Ovary (tissue), 3 donors: ENCODE results near the gene POLE2.

Source experiments
- CTCF ChIP-seq, 3 donors: fragments of 450-650 bp in 2 of 3; fragments of 200-600 bp in 1 of 3; IDR thresholded peaks; one replicate each; pipeline versions ENCODE4 v1.5.1 to v1.8.0; 2016 to 2022; ENCODE audit warnings: antibody characterized with exemption in 3 of 3, mild to moderate bottlenecking in 1 of 3
- EP300 ChIP-seq: sonication (generic); formaldehyde crosslinking; IDR thresholded peaks from one replicate; pipeline ENCODE4 v1.6.1; 2017; ENCODE audit warnings: antibody characterized with exemption
- POLR2A ChIP-seq: fragments of 450-650 bp; IDR thresholded peaks from one replicate; pipeline ENCODE4 v1.6.1; 2017; ENCODE audit warnings: antibody characterized with exemption, mild to moderate bottlenecking, moderate library complexity
- donor health status: DM: no; HTN: no; CAD: no.

DNA sequence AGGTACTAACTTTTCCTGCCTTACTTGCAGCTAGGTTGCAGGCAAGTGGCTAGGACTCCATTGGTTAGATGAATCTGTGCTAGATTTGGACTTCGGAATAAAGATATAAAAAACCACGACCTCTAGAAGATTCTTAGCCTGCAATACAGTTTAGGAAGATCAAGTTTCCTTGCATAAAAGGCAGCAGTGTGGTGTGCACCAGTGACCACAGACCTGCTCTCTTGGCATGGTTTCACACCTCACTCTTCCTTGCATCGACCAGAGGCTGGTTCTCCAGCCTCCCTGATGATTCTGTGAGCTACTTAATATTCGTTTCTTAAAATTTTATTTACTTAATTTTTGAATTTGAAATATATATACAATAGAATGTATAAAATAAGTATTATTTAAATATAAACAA, 14.7 kb upstream of the POLE2 start:
- TF ChIP-seq CTCF (IDR thresholded peaks at IDR 0.05): no peak
- no peak for TF ChIP-seq EP300
- TF ChIP-seq POLR2A: no peak
